Activated CD8-positive, alpha-beta memory T cell treated with anti-CD3 and anti-CD28 coated beads for 1 hour (primary cell): ENCODE data around the gene STT3B.

Source experiments
- DNase-seq, 2 donors: peaks; one replicate each; pipeline ENCODE4 v3.0.0-alpha.2; 2020; ENCODE audit warnings: low read depth in 1 of 2; ENCODE audit errors: extremely low read depth in 1 of 2

Gene STT3B

GRCh38 chr3:31636049-31636448, 103.3 kb downstream of the STT3B start:
- no peak for DNase-seq

GRCh38 chr3:31636694-31637442, 104.1 kb downstream of the STT3B start:
- no peak for DNase-seq

- DNase-seq: no peak
Measured at GRCh38 chr3:31639828-31640227, 107.1 kb downstream of the STT3B start.

- no peak for DNase-seq
Measured at GRCh38 chr3:31645256-31645655, 112.5 kb downstream of the STT3B start.

GRCh38 chr3:31648286-31648968, 115.7 kb downstream of the STT3B start:
- DNase-seq: no peak

- DNase-seq: no peak
Measured at GRCh38 chr3:31652296-31652695, 119.6 kb downstream of the STT3B start.

GRCh38 chr3:31653464-31653863, 120.7 kb downstream of the STT3B start:
- no peak for DNase-seq

GRCh38 chr3:31654998-31655397, 122.3 kb downstream of the STT3B start:
- DNase-seq: no peak

GRCh38 chr3:31659246-31659645, 126.5 kb downstream of the STT3B start:
- DNase-seq: no peak

- no peak for DNase-seq
Measured at GRCh38 chr3:31661286-31661685, 128.6 kb downstream of the STT3B start.

GRCh38 chr3:31661993-31662670, 129.4 kb downstream of the STT3B start:
- no peak for DNase-seq

GRCh38 chr3:31664031-31664430, 131.3 kb downstream of the STT3B start:
- no peak for DNase-seq

GRCh38 chr3:31667582-31667981, 134.9 kb downstream of the STT3B start:
- no peak for DNase-seq

GRCh38 chr3:31668242-31668641, 135.5 kb downstream of the STT3B start:
- DNase-seq: no peak

GRCh38 chr3:31670136-31670535, 137.4 kb downstream of the STT3B start:
- no peak for DNase-seq

GRCh38 chr3:31670722-31671121, 138.0 kb downstream of the STT3B start:
- no peak for DNase-seq

GRCh38 chr3:31671451-31671850, 138.7 kb downstream of the STT3B start:
- DNase-seq: no peak

GRCh38 chr3:31671976-31672375, 139.3 kb downstream of the STT3B start:
- no peak for DNase-seq

GRCh38 chr3:31673950-31674349, 141.2 kb downstream of the STT3B start:
- no peak for DNase-seq

- DNase-seq: no peak
Measured at GRCh38 chr3:31676556-31676955, 143.8 kb downstream of the STT3B start.

- DNase-seq: no peak
Measured at GRCh38 chr3:31680072-31680870, 147.5 kb downstream of the STT3B start.
